Mesothelial cell of epicardium (in vitro differentiated cells): ENCODE measurements around the gene RAPGEF1. TPM values are rescaled to one million over a fixed set of nuclear protein-coding genes. Genes with fewer than 3 reads are reported as not detected.

ENCODE experiments used
- DNase-seq, 2 experiments: peaks; one replicate each; pipeline ENCODE4 v3.0.0; 2021; ENCODE audit warnings: low spot score in 2 of 2; ENCODE audit not compliant: unreplicated experiment in 2 of 2
- H3K27ac Mint-ChIP-seq: 2 replicates; pipeline ENCODE4 v1.8.0; 2021; ENCODE audit warnings: mixed read lengths
- H3K27me3 Mint-ChIP-seq: 2 replicates; pipeline ENCODE4 v1.8.0; 2021; ENCODE audit warnings: low read depth, mixed read lengths
- H3K36me3 Mint-ChIP-seq: 2 replicates; pipeline ENCODE4 v1.8.0; 2021; ENCODE audit warnings: mixed read lengths
- H3K4me1 Mint-ChIP-seq: 2 replicates; pipeline ENCODE4 v1.8.0; 2021; ENCODE audit warnings: mixed read lengths
- H3K4me3 Mint-ChIP-seq: 2 replicates; pipeline ENCODE4 v1.8.0; 2021; ENCODE audit warnings: mild to moderate bottlenecking, moderate library complexity, mixed read lengths
- H3K9me3 Mint-ChIP-seq: 2 replicates; pipeline ENCODE4 v1.8.0; 2021; ENCODE audit warnings: mixed read lengths
- total RNA-seq: library from RNA; stranded (reverse); gene quantifications from 3 replicates; pipeline ENCODE4 v1.2.1, GENCODE V29; 2021
- TF ChIP-seq, protein P1 (sequence below): fragments of 200-600 bp; sonication (generic); IDR thresholded peaks from one replicate; pipeline ENCODE4 v1.5.0; 2021; ENCODE audit warnings: antibody characterized with exemption; ENCODE audit not compliant: unreplicated experiment

The RAPGEF1 gene
- total RNA-seq, 1 donor from 2014 or later: 50.4 TPM

GRCh38 chr9:131631306-131631705 is 108.6 kb downstream of the RAPGEF1 start:
- Mint-ChIP-seq H3K36me3 (peaks cover 9% of the 10 kb centered on the region), H3K27me3 (no peaks in the 10 kb centered on the region), H3K27ac (no peak overlapping the region), H3K4me1 (peaks cover 26% of the 10 kb centered on the region), H3K9me3 (no peaks in the 10 kb centered on the region), H3K4me3 (no peak overlapping the region)
- TF ChIP-seq, protein P1, sequence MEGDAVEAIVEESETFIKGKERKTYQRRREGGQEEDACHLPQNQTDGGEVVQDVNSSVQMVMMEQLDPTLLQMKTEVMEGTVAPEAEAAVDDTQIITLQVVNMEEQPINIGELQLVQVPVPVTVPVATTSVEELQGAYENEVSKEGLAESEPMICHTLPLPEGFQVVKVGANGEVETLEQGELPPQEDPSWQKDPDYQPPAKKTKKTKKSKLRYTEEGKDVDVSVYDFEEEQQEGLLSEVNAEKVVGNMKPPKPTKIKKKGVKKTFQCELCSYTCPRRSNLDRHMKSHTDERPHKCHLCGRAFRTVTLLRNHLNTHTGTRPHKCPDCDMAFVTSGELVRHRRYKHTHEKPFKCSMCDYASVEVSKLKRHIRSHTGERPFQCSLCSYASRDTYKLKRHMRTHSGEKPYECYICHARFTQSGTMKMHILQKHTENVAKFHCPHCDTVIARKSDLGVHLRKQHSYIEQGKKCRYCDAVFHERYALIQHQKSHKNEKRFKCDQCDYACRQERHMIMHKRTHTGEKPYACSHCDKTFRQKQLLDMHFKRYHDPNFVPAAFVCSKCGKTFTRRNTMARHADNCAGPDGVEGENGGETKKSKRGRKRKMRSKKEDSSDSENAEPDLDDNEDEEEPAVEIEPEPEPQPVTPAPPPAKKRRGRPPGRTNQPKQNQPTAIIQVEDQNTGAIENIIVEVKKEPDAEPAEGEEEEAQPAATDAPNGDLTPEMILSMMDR: no peak
- DNase-seq: no peak

DNA sequence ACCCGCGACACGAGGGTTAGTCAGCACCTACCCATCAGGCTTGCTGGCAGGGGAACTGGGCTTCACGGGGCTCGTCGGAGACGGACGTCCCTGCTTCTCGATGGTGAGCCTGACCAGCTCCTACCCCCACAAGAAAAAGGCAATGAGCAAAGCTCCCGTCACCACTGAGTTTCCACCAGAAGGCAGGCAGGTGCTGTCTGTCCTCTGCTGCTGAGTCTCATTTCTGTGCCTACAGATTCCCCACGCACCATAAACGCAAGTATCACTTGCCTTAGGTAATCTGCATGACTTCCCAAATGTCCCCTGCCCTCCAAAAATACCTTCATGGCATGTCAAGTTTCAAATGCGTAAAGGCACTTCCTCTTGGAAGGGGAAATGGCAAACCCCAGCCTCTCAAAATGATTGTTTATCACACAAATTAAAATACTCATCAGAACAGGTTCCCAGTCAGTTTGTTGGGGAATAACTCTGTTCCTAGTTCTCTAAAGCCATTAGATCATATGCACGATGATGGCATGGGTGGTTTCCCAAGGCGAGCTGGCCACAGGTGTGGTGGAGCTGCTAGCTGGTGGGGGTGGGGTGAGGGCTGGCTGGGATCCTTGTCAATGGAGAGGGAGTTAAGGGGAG is 109.6 kb downstream of the RAPGEF1 start:
- TF ChIP-seq, protein P1: no peak
- H3K4me3 Mint-ChIP-seq: no peak overlapping the region
- H3K27ac Mint-ChIP-seq: no peak overlapping the region
- DNase-seq: no peak
- no peaks in the 10 kb centered on the region for H3K27me3 Mint-ChIP-seq
- H3K9me3 Mint-ChIP-seq: no peaks in the 10 kb centered on the region
- peaks cover 9% of the 10 kb centered on the region for H3K36me3 Mint-ChIP-seq
- H3K4me1 Mint-ChIP-seq: peaks cover 18% of the 10 kb centered on the region

DNA sequence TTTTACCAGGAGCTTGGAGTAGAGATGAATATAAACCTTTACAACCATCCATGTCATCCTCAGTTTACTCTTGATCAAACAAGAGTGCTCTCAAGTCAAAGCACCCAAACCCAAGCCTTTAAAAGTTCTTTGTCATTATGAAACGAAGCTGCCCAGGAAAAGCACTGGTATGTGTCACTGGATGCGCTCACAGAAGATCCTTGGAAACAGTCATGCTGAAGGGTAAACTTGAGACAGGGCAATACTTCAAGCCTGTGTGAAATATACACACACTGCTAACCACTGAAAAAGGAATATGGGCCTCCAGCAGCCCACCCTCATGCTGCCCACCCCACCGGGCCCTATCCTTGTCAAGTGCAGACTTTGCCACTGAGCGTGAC is 110.1 kb downstream of the RAPGEF1 start:
- H3K27me3 Mint-ChIP-seq: no peaks in the 10 kb centered on the region
- TF ChIP-seq, protein P1: no peak
- H3K9me3 Mint-ChIP-seq: no peaks in the 10 kb centered on the region
- H3K4me3 Mint-ChIP-seq: no peak overlapping the region
- no peak for DNase-seq
- H3K4me1 Mint-ChIP-seq: peaks cover 13% of the 10 kb centered on the region
- H3K27ac Mint-ChIP-seq: no peak overlapping the region
- peaks cover 9% of the 10 kb centered on the region for H3K36me3 Mint-ChIP-seq

DNA sequence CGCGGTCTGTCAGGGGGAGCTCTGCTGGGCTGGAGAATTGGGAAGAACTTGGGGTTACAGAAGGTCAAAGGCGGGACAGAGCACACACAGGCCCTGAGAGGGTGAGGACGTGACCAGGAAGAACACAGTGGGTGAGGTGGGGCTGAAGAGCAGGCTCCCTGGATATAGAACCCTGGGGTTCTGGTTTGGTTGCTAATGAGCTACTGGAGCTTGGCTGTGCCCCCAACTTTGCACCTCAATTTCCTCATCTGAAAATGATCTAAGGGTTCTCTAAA is 110.7 kb downstream of the RAPGEF1 start:
- Mint-ChIP-seq H3K27me3 (no peaks in the 10 kb centered on the region), H3K27ac (no peak overlapping the region), H3K4me3 (no peak overlapping the region), H3K9me3 (no peaks in the 10 kb centered on the region), H3K36me3 (peaks cover 9% of the 10 kb centered on the region), H3K4me1 (peaks cover 11% of the 10 kb centered on the region)
- DNase-seq: no peak
- TF ChIP-seq, protein P1: no peak

DNA sequence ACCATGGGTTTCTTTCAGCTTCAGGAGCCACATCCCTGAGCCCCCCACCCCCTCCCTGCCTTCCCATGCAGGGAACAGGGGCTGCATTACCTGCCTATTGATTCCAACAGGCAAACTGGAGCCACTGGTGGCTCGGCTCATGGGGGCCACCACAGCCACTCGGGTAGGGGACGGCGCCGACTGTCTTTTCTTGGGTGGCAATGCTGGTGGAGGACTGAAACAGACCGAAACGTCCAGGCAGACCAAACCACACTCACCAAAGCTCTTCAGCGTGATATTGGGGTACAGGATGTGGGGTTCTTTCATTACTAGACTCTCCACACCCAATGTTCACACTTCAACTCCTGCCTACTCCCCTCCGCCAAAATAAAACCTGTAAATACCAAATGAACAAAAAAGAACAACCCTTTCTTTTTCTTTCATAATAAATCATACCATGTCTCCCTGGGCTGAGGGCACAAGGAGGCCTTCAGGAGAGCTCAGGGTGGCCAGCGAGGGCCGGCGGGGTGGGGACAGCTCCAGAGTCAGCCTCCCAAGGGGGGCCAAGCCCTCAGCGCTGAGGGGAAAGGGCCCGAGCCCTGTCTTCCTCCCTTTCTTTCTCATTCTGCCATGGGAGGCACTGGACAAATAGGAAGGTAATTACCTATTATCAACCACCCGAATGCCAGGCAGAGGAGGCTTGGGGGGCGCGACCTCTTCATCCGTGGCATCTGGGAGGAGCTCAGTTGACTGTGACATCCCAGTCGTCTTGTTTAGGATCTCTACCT is 111.2 kb downstream of the RAPGEF1 start:
- peaks cover 7% of the 10 kb centered on the region for H3K4me1 Mint-ChIP-seq
- no peak for DNase-seq
- TF ChIP-seq, protein P1: no peak
- H3K27me3 Mint-ChIP-seq: no peaks in the 10 kb centered on the region
- H3K9me3 Mint-ChIP-seq: no peaks in the 10 kb centered on the region
- no peak overlapping the region for H3K4me3 Mint-ChIP-seq
- peaks cover 9% of the 10 kb centered on the region for H3K36me3 Mint-ChIP-seq
- no peak overlapping the region for H3K27ac Mint-ChIP-seq
